ENCODE data around the gene LILRB3.

DNA sequence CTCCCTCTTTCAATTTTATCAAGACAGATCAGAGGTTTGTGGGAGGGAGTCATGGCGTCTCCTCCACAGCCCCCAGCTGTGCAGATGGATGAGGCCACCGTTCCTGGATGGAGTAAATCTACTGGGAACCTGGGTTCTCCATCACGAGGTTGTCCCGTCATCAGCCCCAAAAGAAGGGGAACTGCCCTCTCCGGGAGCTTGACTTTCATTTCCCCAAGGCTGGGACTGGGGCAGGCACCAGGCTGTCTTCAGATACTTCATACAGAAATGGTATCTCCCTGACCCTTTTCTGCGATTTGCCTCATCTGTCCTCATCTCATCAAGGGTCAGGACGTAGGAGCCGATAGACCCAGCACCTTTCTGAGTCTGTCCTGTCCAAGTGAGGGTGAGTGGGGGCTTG is 48.3 kb upstream of the LILRB3 start:
- TF ChIP-seq, protein P1, sequence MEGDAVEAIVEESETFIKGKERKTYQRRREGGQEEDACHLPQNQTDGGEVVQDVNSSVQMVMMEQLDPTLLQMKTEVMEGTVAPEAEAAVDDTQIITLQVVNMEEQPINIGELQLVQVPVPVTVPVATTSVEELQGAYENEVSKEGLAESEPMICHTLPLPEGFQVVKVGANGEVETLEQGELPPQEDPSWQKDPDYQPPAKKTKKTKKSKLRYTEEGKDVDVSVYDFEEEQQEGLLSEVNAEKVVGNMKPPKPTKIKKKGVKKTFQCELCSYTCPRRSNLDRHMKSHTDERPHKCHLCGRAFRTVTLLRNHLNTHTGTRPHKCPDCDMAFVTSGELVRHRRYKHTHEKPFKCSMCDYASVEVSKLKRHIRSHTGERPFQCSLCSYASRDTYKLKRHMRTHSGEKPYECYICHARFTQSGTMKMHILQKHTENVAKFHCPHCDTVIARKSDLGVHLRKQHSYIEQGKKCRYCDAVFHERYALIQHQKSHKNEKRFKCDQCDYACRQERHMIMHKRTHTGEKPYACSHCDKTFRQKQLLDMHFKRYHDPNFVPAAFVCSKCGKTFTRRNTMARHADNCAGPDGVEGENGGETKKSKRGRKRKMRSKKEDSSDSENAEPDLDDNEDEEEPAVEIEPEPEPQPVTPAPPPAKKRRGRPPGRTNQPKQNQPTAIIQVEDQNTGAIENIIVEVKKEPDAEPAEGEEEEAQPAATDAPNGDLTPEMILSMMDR (IDR thresholded peaks at IDR 0.05): no peak
- no peak for TF ChIP-seq POLR2A (IDR thresholded peaks at IDR 0.05)

Data from prostate gland (tissue), 2 donors.